PC-9 (cell line): Measurements from ENCODE around the gene EGFR.

ENCODE experiments used
- EZH2 ChIP-seq: fragments of 200-600 bp; sonication (generic); IDR thresholded peaks from 2 replicates; pipeline ENCODE4 v1.8.0; 2017; ENCODE audit warnings: antibody characterized with exemption, low read depth
- TF ChIP-seq, protein P1 (sequence below): fragments of 200-600 bp; sonication (generic); conservative IDR thresholded peaks from 2 replicates; pipeline ENCODE4 v1.6.1; 2017; ENCODE audit warnings: mixed run types, antibody characterized with exemption, mild to moderate bottlenecking, moderate library complexity

DNA sequence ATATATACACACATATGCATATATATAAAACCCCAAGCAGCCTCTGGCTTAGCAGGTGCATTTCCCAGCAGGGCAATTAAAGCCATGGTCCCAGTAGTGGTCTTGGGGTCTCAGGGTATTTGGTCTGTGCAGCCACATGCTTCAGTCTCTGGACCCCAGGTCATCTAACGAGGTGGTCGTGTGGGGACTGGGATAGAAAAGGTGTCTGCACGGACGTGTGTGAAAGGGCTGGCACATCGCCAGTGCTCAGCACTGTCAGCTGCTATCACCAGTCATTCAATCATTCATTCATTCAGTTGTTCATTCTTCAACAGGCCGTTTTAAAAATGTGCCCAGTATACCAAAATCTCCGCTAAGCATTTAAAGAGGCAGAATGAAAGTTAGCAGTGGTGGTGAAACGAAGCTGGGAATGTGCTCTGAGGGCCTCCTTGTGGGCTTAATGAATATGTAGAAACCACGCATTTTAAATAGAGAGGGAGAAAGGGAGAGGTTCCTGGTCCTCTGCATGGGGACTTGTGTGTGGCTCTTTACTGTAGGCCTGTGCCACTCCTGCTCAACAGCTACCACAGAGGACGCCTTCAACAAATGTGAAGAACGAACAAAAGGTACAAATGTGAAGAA lies 170.4 kb downstream of the EGFR start:
- no peak for TF ChIP-seq EZH2
- TF ChIP-seq, protein P1, sequence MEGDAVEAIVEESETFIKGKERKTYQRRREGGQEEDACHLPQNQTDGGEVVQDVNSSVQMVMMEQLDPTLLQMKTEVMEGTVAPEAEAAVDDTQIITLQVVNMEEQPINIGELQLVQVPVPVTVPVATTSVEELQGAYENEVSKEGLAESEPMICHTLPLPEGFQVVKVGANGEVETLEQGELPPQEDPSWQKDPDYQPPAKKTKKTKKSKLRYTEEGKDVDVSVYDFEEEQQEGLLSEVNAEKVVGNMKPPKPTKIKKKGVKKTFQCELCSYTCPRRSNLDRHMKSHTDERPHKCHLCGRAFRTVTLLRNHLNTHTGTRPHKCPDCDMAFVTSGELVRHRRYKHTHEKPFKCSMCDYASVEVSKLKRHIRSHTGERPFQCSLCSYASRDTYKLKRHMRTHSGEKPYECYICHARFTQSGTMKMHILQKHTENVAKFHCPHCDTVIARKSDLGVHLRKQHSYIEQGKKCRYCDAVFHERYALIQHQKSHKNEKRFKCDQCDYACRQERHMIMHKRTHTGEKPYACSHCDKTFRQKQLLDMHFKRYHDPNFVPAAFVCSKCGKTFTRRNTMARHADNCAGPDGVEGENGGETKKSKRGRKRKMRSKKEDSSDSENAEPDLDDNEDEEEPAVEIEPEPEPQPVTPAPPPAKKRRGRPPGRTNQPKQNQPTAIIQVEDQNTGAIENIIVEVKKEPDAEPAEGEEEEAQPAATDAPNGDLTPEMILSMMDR = no peak
